ENCODE measurements around the gene BTN1A1. TPM values are rescaled to one million over a fixed set of nuclear protein-coding genes. Genes with fewer than 3 reads are reported as not detected.

Gene BTN1A1
- total and polyA plus RNA-seq, 9 of the 15 experiments (the other 6 are each of a cell fraction or from before 2014, with no cell fraction given), result 0.01 to 0.15 (median 0.06) TPM; not detected in 4

GRCh38 chr6:26520850-26521599, 20.9 kb downstream of the BTN1A1 start (continued):
- TF ChIP-seq, protein P1, sequence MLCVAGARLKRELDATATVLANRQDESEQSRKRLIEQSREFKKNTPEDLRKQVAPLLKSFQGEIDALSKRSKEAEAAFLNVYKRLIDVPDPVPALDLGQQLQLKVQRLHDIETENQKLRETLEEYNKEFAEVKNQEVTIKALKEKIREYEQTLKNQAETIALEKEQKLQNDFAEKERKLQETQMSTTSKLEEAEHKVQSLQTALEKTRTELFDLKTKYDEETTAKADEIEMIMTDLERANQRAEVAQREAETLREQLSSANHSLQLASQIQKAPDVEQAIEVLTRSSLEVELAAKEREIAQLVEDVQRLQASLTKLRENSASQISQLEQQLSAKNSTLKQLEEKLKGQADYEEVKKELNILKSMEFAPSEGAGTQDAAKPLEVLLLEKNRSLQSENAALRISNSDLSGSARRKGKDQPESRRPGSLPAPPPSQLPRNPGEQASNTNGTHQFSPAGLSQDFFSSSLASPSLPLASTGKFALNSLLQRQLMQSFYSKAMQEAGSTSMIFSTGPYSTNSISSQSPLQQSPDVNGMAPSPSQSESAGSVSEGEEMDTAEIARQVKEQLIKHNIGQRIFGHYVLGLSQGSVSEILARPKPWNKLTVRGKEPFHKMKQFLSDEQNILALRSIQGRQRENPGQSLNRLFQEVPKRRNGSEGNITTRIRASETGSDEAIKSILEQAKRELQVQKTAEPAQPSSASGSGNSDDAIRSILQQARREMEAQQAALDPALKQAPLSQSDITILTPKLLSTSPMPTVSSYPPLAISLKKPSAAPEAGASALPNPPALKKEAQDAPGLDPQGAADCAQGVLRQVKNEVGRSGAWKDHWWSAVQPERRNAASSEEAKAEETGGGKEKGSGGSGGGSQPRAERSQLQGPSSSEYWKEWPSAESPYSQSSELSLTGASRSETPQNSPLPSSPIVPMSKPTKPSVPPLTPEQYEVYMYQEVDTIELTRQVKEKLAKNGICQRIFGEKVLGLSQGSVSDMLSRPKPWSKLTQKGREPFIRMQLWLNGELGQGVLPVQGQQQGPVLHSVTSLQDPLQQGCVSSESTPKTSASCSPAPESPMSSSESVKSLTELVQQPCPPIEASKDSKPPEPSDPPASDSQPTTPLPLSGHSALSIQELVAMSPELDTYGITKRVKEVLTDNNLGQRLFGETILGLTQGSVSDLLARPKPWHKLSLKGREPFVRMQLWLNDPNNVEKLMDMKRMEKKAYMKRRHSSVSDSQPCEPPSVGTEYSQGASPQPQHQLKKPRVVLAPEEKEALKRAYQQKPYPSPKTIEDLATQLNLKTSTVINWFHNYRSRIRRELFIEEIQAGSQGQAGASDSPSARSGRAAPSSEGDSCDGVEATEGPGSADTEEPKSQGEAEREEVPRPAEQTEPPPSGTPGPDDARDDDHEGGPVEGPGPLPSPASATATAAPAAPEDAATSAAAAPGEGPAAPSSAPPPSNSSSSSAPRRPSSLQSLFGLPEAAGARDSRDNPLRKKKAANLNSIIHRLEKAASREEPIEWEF (CRISPR knock-in tag; IDR thresholded peaks at IDR 0.05), result no peak
- TF ChIP-seq, protein P2, sequence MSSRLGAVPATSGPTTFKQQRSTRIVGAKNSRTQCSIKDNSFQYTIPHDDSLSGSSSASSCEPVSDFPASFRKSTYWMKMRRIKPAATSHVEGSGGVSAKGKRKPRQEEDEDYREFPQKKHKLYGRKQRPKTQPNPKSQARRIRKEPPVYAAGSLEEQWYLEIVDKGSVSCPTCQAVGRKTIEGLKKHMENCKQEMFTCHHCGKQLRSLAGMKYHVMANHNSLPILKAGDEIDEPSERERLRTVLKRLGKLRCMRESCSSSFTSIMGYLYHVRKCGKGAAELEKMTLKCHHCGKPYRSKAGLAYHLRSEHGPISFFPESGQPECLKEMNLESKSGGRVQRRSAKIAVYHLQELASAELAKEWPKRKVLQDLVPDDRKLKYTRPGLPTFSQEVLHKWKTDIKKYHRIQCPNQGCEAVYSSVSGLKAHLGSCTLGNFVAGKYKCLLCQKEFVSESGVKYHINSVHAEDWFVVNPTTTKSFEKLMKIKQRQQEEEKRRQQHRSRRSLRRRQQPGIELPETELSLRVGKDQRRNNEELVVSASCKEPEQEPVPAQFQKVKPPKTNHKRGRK (tag; IDR thresholded peaks at IDR 0.05), result 0 out of 2 replicates have a peak, but pooled peaks have one; percentile 52
- TF ChIP-seq, protein P3, sequence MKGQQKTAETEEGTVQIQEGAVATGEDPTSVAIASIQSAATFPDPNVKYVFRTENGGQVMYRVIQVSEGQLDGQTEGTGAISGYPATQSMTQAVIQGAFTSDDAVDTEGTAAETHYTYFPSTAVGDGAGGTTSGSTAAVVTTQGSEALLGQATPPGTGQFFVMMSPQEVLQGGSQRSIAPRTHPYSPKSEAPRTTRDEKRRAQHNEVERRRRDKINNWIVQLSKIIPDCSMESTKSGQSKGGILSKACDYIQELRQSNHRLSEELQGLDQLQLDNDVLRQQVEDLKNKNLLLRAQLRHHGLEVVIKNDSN (CRISPR knock-in tag; IDR thresholded peaks at IDR 0.05), result no peak
- TF ChIP-seq, protein P4, sequence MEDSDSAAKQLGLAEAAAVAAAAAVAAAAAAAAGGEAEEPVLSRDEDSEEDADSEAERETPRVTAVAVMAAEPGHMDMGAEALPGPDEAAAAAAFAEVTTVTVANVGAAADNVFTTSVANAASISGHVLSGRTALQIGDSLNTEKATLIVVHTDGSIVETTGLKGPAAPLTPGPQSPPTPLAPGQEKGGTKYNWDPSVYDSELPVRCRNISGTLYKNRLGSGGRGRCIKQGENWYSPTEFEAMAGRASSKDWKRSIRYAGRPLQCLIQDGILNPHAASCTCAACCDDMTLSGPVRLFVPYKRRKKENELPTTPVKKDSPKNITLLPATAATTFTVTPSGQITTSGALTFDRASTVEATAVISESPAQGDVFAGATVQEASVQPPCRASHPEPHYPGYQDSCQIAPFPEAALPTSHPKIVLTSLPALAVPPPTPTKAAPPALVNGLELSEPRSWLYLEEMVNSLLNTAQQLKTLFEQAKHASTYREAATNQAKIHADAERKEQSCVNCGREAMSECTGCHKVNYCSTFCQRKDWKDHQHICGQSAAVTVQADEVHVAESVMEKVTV (CRISPR knock-in tag; IDR thresholded peaks at IDR 0.05), result no peak; the same call in 1 of the 2 replicates
- TF ChIP-seq HNRNPK (IDR thresholded peaks at IDR 0.05; ENCODE audit: low read depth, low read length, poor library complexity, severe bottlenecking) (peak; percentile 80), YBX1 (IDR thresholded peaks at IDR 0.05) (no peak), HDAC1 (IDR thresholded peaks at IDR 0.05) (peak in 1 of 2 experiments; percentile 34; a peak in 1 of 4 replicates), PURB (CRISPR knock-in tag; IDR thresholded peaks at IDR 0.05; ENCODE audit: low read depth) (no peak), PHB2 (IDR thresholded peaks at IDR 0.05; ENCODE audit: low read depth) (no peak; the same call in 1 of the 2 replicates), KDM2B (CRISPR knock-in tag; IDR thresholded peaks at IDR 0.05) (peak; percentile 75), MEF2D (tag; conservative IDR thresholded peaks at IDR 0.05; ENCODE audit: low read depth) (peak; percentile 29; the same call in 1 of the 2 replicates), GATA2 (CRISPR knock-in tag; IDR thresholded peaks at IDR 0.05) (no peak), KLF6 (CRISPR knock-in tag; IDR thresholded peaks at IDR 0.05; ENCODE audit: borderline replicate concordance) (no peak), BRD9 (IDR thresholded peaks at IDR 0.05; ENCODE audit: low read depth, partially characterized antibody) (peak; percentile 99)
